ENCODE results near the gene TTLL6.

The TTLL6 gene

GRCh38 chr17:48757524-48757961 lies 59.5 kb downstream of the TTLL6 start:
- DNase-seq, result no peak

GRCh38 chr17:48756830-48757251 lies 60.2 kb downstream of the TTLL6 start:
- peak; percentile 19 to 48 for DNase-seq

- DNase-seq, result no peak
These were observed 61.7 kb downstream of the TTLL6 start for GRCh38 chr17:48755356-48755755.

- no peak for DNase-seq
These were observed 62.3 kb downstream of the TTLL6 start for GRCh38 chr17:48754500-48755261.

- no peak for DNase-seq
These were observed 63.1 kb downstream of the TTLL6 start for GRCh38 chr17:48753794-48754499.

GRCh38 chr17:48752399-48753288 lies 64.4 kb downstream of the TTLL6 start:
- no peak for DNase-seq

GRCh38 chr17:48751733-48752398 lies 65.2 kb downstream of the TTLL6 start:
- DNase-seq, result no peak

GRCh38 chr17:48751172-48751571 lies 65.9 kb downstream of the TTLL6 start:
- DNase-seq, result no peak

GRCh38 chr17:48749621-48750553 lies 67.1 kb downstream of the TTLL6 start:
- DNase-seq, result no peak

GRCh38 chr17:48748718-48749566 lies 68.1 kb downstream of the TTLL6 start:
- DNase-seq, result no peak

- no peak for DNase-seq
These were observed 69.3 kb downstream of the TTLL6 start for GRCh38 chr17:48747445-48748363.

GRCh38 chr17:48746916-48747444 lies 70.0 kb downstream of the TTLL6 start:
- no peak for DNase-seq

- no peak for DNase-seq
These were observed 71.4 kb downstream of the TTLL6 start for GRCh38 chr17:48745381-48746275.

GRCh38 chr17:48740537-48740936 lies 76.5 kb downstream of the TTLL6 start:
- DNase-seq, result no peak

GRCh38 chr17:48738803-48739526 lies 78.1 kb downstream of the TTLL6 start:
- no peak for DNase-seq

- no peak for DNase-seq
These were observed 78.6 kb downstream of the TTLL6 start for GRCh38 chr17:48738424-48738802.

GRCh38 chr17:48737330-48738043 lies 79.5 kb downstream of the TTLL6 start:
- DNase-seq, result no peak

All from SHP77 (cell line).